Amniotic epithelial cell (primary cell): ENCODE measurements around the gene ADAMTSL5.
A peak's percentile ranks its signal among the peaks of the same experiment; 100 is the strongest.

ENCODE experiments used
- DNase-seq: peaks from one replicate; pipeline ENCODE4 v3.0.0-alpha.2; 2010; ENCODE audit warnings: low read depth

ADAMTSL5 gene

DNA sequence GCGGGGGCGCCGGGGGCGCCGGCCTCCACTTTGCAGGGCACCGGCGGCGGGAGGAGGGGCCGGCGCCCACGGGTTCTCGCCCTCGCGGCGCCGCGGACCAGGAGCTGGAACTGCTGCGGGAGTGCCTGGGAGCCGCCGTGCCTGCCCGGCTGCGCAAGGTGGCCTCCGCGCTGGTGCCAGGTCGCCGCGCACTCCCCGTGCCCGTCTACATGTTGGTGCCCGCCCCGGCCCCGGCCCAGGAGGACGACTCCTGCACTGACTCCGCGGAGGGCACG, 45.7 kb downstream of the ADAMTSL5 start:
- DNase-seq = no peak

DNA sequence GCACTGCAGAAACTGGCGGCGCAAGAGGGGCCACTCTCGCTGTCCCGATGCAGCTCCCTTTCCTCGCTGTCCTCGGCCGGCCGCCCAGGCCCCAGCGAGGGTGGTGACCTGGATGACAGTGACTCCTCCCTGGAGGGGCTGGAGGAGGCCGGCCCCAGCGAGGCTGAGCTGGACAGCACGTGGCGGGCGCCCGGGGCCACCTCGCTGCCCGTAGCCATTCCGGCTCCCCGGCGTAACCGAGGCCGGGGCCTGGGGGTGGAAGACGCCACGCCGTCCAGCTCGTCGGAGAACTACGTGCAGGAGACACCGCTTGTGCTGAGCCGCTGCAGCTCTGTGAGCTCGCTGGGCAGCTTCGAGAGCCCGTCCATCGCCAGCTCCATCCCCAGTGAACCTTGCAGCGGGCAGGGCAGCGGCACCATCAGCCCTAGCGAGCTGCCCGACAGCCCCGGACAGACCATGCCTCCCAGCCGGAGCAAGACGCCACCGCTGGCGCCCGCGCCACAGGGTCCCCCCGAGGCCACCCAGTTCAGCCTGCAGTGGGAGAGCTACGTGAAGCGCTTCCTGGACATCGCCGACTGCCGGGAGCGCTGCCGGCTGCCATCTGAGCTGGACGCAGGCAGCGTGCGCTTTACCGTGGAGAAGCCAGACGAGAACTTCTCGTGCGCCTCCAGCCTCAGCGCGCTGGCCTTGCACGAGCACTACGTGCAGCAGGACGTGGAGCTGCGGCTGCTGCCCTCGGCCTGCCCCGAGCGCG, 46.2 kb downstream of the ADAMTSL5 start:
- no peak for DNase-seq

DNA sequence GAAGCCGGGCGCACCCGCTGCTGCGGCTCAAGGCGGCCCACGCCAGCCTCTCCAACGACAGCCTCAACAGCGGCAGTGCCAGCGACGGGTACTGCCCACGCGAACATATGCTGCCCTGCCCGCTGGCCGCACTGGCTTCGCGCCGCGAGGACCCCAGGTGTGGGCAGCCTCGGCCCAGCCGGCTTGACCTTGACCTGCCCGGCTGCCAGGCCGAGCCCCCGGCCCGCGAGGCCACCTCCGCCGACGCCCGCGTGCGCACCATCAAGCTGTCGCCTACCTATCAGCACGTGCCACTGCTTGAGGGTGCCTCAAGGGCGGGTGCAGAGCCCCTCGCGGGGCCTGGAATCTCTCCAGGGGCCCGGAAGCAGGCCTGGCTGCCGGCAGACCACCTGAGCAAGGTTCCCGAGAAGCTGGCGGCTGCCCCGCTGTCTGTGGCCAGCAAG, 46.8 kb downstream of the ADAMTSL5 start:
- DNase-seq = no peak

DNA sequence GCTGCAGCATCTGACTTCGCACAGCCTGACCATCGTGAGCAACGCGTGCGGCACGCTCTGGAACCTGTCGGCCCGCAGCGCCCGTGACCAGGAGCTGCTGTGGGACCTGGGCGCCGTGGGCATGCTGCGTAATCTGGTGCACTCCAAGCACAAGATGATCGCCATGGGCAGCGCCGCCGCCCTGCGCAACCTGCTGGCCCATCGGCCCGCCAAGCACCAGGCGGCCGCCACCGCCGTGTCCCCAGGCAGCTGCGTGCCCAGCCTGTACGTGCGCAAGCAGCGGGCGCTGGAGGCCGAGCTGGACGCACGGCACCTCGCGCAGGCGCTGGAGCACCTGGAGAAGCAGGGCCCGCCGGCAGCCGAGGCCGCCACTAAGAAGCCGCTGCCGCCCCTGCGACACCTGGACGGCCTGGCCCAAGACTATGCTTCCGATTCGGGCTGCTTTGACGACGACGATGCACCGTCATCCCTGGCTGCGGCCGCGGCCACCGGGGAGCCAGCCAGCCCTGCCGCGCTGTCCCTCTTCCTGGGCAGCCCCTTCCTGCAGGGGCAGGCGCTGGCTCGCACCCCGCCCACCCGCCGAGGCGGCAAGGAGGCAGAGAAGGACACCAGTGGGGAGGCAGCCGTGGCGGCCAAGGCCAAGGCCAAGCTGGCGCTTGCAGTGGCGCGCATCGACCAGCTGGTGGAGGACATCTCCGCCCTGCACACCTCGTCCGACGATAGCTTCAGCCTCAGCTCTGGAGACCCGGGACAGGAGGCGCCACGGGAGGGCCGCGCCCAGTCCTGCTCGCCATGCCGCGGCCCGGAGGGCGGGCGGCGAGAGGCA, 47.4 kb downstream of the ADAMTSL5 start:
- peak; percentile 43 for DNase-seq

DNA sequence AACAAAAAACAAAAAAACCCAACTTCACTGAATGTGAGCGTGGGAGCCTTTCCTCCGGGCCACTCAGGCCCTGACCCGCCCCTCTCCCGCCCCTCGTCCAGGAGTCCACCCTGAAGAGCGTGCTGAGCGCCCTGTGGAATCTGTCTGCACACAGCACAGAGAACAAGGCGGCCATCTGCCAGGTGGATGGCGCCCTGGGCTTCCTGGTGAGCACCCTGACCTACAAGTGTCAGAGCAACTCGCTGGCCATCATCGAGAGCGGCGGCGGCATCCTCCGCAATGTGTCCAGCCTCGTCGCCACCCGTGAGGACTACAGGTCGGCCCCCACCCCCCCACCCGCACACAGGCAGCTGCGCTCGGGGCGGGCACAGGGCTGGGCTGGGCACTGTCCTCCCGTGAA, 51.0 kb downstream of the ADAMTSL5 start:
- DNase-seq = no peak

DNA sequence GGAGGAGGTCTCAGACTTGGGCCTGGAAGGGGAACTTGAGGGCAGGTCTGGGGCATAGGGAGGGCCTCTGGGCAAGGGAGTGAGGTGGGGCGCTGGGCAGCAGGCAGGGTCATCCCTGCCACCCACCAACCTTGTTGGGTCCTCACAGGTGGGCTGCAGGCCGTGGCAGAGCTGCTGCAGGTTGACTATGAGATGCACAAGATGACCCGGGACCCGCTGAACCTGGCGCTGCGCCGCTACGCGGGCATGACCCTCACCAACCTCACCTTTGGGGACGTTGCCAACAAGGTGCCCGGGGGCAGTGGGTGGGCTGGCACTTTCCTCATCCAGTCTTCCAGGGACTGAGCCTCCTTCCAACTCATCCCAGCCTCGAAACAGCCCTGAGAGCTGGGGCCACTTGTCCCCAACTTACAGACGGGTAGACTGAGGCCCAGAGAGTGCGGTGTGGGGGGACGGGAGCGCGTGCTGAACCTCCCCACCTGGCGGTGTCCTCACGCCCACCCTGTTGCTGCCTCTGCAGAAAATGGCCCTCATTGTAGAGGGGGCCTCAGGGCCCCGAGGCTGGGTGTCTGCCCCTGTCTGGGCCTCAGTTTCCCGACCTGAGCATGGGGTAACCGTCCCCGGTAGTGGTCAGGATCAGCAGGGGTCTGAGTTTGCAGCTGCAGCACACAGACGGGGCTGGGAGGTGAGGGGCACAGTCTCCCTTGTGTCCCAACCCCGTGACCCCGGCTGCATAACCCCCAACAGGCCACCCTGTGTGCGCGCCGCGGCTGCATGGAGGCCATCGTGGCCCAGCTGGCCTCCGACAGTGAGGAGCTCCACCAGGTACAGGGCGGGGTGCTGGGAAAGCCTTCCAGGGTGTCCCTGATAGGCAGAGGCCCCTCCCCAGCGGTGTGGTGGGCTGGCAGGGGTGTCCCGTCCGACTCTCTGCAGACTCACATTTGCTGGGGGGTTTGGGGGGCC, 52.5 kb downstream of the ADAMTSL5 start:
- DNase-seq = no peak

DNA sequence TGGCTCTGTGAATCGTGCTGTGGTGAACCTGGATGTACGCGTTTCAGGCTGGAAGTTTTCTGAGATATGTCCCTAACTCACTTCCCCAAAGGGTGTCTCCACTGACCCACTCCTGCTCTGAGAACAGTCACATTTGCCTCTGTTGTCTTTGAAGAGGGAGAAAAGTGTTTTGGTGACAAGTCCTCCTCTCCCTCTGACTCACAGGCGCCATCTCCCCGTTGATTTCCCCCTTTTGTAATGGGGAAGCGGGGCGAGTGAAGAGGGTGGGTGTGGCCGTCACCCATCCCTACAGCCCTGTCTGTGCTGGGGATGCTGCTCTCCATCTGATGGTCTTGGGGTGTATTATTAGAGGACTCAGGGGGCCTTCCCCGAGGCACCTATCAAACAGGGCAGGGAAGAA, 53.3 kb downstream of the ADAMTSL5 start:
- DNase-seq = no peak

DNA sequence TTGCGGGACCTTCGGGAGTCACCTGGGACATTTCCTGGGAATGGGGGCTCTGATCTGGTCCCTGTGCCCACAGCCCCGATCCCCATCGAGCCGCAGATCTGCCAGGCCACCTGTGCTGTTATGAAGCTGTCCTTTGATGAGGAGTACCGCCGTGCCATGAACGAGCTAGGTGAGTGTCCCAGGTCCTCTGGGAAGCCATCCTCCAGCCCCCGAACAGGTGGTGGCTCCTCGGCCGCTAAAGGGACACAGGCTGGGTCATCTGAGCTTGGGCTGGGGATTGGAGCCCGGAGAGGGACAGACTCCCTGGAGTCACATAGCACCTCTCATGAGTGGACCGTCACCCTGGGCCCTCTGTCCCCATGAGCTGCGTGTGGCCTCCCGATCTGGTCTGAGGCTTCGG, 54.9 kb downstream of the ADAMTSL5 start:
- DNase-seq = no peak

DNA sequence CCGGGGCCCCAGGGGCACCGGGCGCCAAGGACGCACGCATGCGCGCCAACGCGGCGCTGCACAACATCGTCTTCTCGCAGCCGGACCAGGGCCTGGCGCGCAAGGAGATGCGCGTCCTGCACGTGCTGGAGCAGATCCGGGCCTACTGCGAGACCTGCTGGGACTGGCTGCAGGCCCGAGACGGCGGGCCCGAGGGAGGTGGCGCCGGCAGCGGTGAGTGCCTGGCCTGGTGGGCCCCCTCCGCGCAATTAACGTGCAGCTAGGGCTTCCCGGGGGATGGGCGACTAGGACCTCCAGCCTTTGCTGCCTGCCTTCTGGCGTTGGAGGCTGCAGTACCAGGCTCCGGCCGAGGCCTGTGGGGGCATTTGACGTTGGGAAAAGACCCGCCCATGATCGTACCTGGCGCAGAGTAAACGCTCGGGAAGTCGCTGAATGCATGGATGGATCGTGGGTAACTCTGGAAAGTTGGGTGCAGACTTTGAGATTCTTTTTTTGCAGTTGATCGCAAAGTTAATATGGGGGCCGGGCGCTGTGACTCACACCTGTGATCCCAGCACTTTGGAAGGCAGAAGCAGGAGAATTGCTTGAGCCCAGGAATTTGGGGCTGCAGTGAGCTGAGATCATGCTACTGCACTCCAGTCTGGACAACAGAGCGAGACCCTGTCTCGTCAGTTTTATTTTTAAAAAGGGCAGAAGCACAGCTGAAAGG, 55.6 kb downstream of the ADAMTSL5 start:
- no peak for DNase-seq

DNA sequence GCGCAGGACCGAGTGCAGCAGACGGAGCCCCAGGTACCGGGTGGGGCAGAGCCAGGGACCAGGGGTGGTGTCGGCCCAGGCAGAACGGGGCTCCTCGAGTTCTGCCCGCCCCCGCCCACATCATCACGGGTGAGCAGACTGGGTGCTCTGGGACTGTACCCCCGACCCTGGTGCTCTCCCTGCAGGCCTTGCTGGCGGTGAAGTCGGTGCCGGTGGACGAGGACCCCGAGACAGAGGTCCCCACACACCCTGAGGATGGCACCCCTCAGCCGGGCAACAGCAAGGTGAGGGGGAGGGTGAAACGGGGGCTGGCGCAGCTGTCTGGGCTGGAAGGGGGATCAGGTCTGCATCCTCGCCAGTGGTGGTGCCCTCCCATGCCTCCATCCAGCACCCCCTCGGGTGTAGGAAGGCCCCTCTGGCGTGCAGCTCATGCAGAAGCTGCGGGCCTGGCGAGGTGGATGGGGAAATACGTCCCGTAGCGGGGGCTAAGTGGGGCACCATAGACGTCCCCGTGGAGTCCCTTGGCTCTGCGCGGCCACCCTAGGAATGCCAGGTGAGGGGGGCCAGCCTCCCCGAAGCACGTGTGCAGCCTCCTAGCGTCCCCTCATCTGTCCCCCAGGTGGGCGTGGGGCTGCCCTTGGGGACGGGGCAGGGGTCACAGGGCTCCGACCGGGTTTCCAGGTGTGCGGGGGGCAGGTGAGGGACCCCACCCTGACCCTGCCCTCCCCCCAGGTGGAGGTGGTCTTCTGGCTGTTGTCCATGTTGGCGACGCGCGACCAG, 56.5 kb downstream of the ADAMTSL5 start:
- DNase-seq = no peak

DNA sequence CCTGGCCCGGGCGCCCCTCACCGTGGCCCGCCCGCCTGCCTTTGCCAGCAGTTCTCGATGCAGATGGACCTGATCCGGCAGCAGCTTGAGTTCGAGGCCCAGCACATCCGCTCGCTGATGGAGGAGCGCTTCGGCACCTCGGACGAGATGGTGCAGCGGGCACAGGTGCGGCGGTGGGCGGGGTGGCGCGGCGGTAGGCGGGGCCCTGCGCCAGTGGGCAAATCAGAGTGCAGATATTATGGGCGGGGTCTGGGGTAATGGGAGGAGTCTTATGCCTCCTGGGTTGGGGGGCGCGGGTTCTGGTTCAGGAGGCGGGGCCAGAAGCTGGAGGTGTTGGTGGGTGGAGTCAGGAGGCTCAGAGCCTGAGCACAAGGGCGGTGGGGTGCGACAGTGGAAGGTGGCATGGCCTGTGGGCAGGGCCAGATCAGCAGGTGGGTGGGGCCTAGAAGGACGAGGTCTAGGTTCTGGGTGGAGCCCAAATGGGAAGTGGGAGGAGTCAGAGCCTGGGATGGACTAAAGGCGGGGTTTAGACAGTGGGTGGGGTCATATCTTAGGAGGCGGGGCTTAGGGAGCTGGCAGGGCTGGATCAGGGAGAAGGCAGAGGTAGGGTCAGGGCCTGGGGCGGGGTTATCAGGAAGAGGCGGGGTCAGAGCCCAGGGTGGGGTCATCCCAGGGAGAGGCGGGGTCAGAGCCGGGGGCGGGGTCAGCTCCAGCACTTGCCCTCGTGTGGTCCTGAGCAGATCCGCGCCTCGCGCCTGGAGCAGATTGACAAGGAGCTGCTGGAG, 57.3 kb downstream of the ADAMTSL5 start:
- DNase-seq = peak; percentile 45
